AG10803 (cell line): ENCODE data around the gene ADAMTS2.

Source experiments
- DNase-seq: peaks from one replicate; pipeline ENCODE4 v3.0.0; 2010; ENCODE audit warnings: low read depth
- H3K4me3 ChIP-seq: 2 replicates; pipeline ENCODE4 v1.5.1; 2011; ENCODE audit warnings: mild to moderate bottlenecking, low read length, control low read depth
- TF ChIP-seq, protein P1 (sequence below): conservative IDR thresholded peaks from 2 replicates; pipeline ENCODE4 v1.5.1; 2011; ENCODE audit warnings: mild to moderate bottlenecking, low read length, control low read depth, inconsistent platforms

The ADAMTS2 gene

DNA sequence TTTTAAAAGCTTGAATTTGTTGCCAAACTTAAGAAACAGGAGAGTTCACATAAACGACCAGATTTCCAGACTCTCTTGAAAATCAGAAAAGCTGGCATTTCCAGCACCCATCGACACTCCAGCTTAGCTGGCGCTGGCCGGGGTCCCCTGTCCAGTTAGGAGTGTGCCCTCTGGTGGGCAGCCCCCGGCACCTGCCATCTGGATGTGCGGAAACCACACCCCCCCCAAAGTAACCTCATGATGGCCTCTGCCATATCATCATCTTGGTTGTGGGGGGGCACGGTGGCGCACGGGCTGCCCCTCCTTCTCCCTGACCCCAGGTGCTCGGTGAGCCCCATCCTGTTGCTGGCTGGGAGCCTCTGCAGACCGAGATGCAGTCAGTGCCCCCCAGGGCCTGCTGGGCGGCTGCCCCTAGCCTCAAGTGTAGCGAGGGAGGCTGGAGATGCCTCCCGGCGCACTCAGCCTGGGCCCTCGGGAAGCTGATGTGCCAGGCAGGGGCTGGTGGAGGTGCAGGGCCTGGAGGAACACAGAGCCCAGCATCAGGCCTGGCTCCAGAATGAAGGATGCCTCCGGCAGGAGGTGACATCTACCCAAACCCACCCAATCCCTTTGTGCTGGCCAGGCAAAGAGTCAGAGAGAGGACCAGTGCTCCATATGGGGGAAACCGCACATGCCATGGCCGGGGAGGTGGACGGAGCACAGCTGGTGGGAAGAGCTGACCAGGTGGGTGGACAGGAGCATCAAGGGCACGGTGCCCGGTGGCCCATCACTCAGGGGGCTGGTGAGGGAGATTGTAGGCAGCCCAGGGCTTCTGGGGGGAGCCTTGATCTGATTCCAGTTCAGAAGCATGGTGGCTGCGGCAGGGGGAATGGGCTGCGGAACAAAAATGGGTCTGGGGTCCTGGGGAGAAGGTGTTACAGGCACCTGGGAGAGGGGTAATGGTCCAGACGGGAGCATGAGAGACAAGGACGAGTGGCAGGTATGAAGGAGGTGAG lies 70.6 kb downstream of the ADAMTS2 start:
- TF ChIP-seq, protein P1, sequence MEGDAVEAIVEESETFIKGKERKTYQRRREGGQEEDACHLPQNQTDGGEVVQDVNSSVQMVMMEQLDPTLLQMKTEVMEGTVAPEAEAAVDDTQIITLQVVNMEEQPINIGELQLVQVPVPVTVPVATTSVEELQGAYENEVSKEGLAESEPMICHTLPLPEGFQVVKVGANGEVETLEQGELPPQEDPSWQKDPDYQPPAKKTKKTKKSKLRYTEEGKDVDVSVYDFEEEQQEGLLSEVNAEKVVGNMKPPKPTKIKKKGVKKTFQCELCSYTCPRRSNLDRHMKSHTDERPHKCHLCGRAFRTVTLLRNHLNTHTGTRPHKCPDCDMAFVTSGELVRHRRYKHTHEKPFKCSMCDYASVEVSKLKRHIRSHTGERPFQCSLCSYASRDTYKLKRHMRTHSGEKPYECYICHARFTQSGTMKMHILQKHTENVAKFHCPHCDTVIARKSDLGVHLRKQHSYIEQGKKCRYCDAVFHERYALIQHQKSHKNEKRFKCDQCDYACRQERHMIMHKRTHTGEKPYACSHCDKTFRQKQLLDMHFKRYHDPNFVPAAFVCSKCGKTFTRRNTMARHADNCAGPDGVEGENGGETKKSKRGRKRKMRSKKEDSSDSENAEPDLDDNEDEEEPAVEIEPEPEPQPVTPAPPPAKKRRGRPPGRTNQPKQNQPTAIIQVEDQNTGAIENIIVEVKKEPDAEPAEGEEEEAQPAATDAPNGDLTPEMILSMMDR: peak; percentile 24
- no peak for DNase-seq
- H3K4me3 ChIP-seq: no peak overlapping the region

DNA sequence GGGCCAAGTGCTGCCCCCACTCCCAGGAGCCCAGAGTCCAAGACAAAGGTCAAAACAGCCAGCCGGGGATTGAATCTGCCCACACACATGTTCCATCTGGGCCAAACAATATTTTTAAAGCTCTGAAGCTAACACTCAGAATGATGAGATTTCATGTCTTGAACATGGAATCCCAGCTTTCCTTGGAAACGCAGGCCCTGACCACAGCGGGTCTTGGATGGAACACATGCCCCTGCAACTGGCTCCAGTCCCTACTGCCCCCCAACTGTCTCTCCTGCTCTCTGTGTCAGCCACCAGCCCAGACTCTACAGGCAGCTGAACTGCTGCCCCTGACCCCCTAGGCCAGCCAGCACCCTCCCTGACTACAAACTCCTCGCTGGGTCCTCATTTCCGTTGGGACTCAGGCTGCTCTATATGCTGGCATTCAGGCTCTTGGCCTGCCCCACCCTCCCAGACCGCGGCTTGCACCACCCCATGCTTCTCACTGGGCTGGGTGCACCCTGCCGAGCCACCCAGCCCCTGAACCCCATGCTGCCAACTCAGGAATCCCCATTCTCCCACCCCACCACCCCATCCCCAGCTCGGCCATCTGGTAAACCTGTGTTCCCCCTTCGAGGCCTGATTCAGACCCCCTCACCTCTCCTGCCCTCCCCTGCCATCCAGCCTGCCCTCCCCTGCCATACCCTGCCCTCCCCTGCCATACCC lies 71.7 kb downstream of the ADAMTS2 start:
- TF ChIP-seq, protein P1: no peak

DNA sequence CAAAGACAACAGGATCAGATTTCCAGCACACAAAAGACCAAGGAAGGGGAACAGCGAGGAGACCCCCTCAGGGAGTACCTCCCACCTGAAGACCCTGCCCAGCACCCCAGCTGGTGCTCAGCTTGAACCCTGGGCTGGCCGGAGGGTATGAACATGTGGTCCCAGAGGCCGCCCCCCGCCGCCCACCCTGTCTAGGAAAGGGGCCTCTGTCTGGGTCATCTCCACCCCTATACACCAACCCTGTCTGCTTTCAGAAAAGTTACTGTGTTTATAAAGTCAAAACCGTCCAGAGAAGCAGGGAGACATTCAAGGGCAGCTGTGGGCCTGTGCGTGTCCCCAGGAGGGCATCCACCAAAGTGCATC lies 72.2 kb downstream of the ADAMTS2 start:
- no peak for DNase-seq
- no peak overlapping the region for H3K4me3 ChIP-seq
- TF ChIP-seq, protein P1: no peak

More for the DNA sequence above, 71.7 kb downstream of the ADAMTS2 start:
- H3K4me3 ChIP-seq: no peak overlapping the region
- no peak for DNase-seq

DNA sequence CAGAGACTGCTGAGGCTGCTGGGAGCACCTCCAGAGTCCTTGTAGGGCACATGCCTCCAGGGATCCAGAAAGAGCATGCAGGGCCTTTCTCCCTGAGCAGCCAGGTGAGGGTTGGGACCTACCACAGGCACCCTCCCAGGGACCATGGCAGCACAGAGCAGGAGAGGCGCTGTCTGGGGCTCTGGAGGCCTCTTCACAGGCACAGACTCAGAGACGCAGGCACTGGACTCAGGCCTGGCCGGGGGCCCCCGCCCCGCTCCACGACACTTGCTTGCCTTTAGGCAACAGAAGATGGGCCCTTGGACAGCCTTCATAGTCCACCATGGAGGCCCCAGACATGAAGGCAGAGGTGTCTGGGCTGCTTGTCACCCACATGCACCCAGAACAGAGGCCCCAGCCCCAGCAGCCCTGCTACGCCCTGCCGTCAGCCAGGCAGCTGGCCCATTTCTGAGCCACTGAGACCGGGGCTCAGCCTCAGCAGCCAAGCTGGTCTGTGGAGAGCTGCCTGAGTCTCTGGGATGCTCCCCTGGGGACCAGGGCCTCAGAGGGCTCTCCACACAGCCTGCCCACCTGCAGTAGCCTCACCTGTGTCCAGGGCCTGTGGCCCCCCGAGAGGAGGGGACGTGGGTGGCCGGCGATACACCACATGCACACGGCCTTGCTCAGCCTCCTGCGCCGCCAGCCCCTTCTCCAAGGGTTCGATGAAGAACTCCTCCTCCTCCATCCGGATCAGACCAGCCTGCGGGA lies 72.8 kb downstream of the ADAMTS2 start:
- TF ChIP-seq, protein P1: no peak
- H3K4me3 ChIP-seq: no peak overlapping the region
- DNase-seq: no peak

DNA sequence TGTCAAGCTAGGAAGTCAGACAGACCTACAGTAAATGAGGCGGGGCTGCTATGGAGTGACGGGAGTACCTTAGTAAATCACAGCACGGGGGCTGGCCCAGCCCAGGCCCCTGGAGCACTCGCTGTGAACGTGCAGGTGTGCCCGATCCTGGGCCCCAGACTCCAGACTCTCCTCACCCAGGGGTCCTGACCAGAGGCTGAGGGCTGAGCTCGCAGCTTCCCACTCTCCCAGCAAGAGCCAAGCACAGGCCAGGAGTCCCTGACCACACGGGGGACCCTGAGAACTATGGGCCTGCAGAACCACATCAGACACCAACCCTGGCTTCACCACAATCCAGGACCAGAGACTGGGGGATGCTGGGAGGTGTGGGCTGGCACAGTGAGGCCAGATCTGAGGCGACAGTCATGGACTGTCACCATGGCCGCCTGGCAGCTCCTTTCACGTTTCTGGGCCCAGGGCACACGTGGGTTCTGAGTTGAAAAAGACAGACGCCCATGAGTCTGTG lies 73.4 kb downstream of the ADAMTS2 start:
- DNase-seq: no peak
- TF ChIP-seq, protein P1: no peak
- H3K4me3 ChIP-seq: no peak overlapping the region

DNA sequence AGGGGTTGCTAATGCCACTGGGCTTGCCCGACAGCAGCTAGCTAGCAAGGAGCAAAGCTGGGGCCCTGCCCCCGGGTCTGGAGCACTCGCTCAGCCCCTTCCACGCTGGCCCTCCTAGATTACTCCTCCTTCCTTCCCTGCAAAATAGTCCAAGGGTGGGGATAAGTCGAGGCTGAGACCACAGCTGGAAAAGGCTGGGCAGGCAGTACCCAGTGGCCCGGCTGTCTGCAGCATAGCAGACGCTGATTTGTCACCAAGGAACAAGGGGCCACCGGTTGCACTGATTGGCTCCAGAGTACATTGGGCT lies 73.9 kb downstream of the ADAMTS2 start:
- TF ChIP-seq, protein P1: no peak

More for the DNA sequence above, 73.9 kb downstream of the ADAMTS2 start:
- no peak overlapping the region for H3K4me3 ChIP-seq
- no peak for DNase-seq
